ENCODE data around the gene C10orf67.

- TF ChIP-seq POLR2A (IDR thresholded peaks at IDR 0.05; ENCODE audit: low read length) (no peak), GATA1 (IDR thresholded peaks at IDR 0.05; ENCODE audit: low read depth, low read length) (no peak)
Measured at GRCh38 chr10:23294638-23295247, 49.9 kb downstream of the C10orf67 start.
